MM.1S (cell line): Measurements from ENCODE around the gene TIE1.

ENCODE experiments used
- DNase-seq: peaks from one replicate; pipeline ENCODE4 v3.0.0-alpha.2; 2015
- H2AFZ ChIP-seq: fragments of 300-600 bp; sonication (generic); 2 replicates; pipeline ENCODE4 v1.6.0; 2016; ENCODE audit warnings: antibody characterized with exemption, low read length
- H3F3A ChIP-seq: fragments of 300-600 bp; sonication (generic); 2 replicates; pipeline ENCODE4 v1.6.1; 2016; ENCODE audit warnings: mild to moderate bottlenecking, antibody characterized with exemption, low read length, moderate library complexity, mixed read lengths; ENCODE audit not compliant: insufficient read depth
- H3K27ac ChIP-seq: fragments of 300-600 bp; sonication (generic); 2 replicates; pipeline ENCODE4 v1.5.1; 2016; ENCODE audit warnings: mild to moderate bottlenecking, low read length
- H3K27me3 ChIP-seq: fragments of 300-600 bp; sonication (generic); replicated peaks from 2 replicates; pipeline ENCODE4 v1.6.0; 2016; ENCODE audit warnings: low read length; ENCODE audit not compliant: insufficient read depth
- H3K36me3 ChIP-seq: fragments of 300-600 bp; sonication (generic); replicated peaks from 2 replicates; pipeline ENCODE4 v1.6.1; 2016; ENCODE audit warnings: mild to moderate bottlenecking, low read length, mixed read lengths; ENCODE audit not compliant: insufficient read depth
- H3K4me1 ChIP-seq: fragments of 300-600 bp; sonication (generic); 2 replicates; pipeline ENCODE4 v1.6.1; 2016; ENCODE audit warnings: low read length, mixed read lengths
- H3K4me2 ChIP-seq: fragments of 300-600 bp; sonication (generic); 2 replicates; pipeline ENCODE4 v1.6.0; 2016; ENCODE audit warnings: low read depth, low read length
- H3K4me3 ChIP-seq: fragments of 300-600 bp; sonication (generic); 2 replicates; pipeline ENCODE4 v1.5.1; 2016; ENCODE audit warnings: low read length, mixed read lengths
- H3K79me2 ChIP-seq: fragments of 300-600 bp; sonication (generic); 2 replicates; pipeline ENCODE4 v1.6.1; 2016; ENCODE audit warnings: mixed run types, low read length, mixed read lengths
- H3K9ac ChIP-seq: fragments of 300-600 bp; sonication (generic); 2 replicates; pipeline ENCODE4 v1.6.1; 2016; ENCODE audit warnings: low read length, mixed read lengths
- H3K9me2 ChIP-seq: fragments of 300-600 bp; sonication (generic); replicated peaks from 2 replicates; pipeline ENCODE4 v1.6.1; 2016; ENCODE audit warnings: mild to moderate bottlenecking, low read length, mixed read lengths; ENCODE audit not compliant: insufficient read depth
- H3K9me3 ChIP-seq: fragments of 300-600 bp; sonication (generic); replicated peaks from 2 replicates; pipeline ENCODE4 v1.6.1; 2016; ENCODE audit warnings: mild to moderate bottlenecking, low read length, mixed read lengths; ENCODE audit not compliant: insufficient read depth
- H4K20me1 ChIP-seq: fragments of 300-600 bp; sonication (generic); 2 replicates; pipeline ENCODE4 v1.6.1; 2016; ENCODE audit warnings: mild to moderate bottlenecking, low read length, moderate library complexity, mixed read lengths; ENCODE audit not compliant: insufficient read depth
- CTCF ChIP-seq: fragments of 300-600 bp; sonication (generic); IDR thresholded peaks from 2 replicates; pipeline ENCODE4 v1.5.1; 2016; ENCODE audit warnings: antibody characterized with exemption, low read length, mixed read lengths
- EZH2 ChIP-seq: fragments of 300-600 bp; sonication (generic); optimal IDR thresholded peaks from 2 replicates; pipeline ENCODE3; 2017; ENCODE audit warnings: low read depth, mild to moderate bottlenecking, antibody characterized with exemption, low read length, mixed read lengths
- EZH2phosphoT487 ChIP-seq: fragments of 300-600 bp; sonication (generic); IDR thresholded peaks from 2 replicates; pipeline ENCODE4 v1.6.1; 2018; ENCODE audit warnings: antibody characterized with exemption, low read length

Gene TIE1

DNA sequence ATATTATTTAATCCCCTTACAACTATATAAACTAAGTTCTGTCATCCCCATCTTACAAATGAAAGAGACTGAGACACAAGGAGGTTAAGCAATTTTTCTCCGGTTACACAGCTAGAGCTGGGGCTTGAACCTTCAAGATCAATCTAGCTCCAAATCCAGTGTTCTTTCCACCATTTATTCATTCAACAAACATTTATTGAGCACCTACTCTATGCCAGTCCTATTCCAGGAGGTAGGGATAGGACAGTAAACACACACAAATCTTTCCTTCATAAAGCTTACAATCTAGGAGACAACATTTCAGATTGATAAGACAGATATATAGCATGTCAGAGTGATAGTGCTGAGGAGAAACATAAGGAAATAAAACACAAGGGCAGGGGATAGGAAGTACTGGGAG is 33.9 kb upstream of the TIE1 start:
- H2AFZ ChIP-seq: no peak overlapping the region
- H3K79me2 ChIP-seq: no peaks in the 10 kb centered on the region
- no peaks in the 10 kb centered on the region for H4K20me1 ChIP-seq
- no peaks in the 10 kb centered on the region for H3K9me2 ChIP-seq
- no peak overlapping the region for H3K4me2 ChIP-seq
- no peaks in the 10 kb centered on the region for H3K27me3 ChIP-seq
- H3K4me3 ChIP-seq: no peak overlapping the region
- no peaks in the 10 kb centered on the region for H3F3A ChIP-seq
- no peak overlapping the region for H3K9ac ChIP-seq
- H3K27ac ChIP-seq: no peak overlapping the region
- DNase-seq: no peak
- H3K4me1 ChIP-seq: no peaks in the 10 kb centered on the region
- no peaks in the 10 kb centered on the region for H3K36me3 ChIP-seq
- no peaks in the 10 kb centered on the region for H3K9me3 ChIP-seq
- TF ChIP-seq CTCF (no peak), EZH2 (no peak), EZH2phosphoT487 (no peak)

DNA sequence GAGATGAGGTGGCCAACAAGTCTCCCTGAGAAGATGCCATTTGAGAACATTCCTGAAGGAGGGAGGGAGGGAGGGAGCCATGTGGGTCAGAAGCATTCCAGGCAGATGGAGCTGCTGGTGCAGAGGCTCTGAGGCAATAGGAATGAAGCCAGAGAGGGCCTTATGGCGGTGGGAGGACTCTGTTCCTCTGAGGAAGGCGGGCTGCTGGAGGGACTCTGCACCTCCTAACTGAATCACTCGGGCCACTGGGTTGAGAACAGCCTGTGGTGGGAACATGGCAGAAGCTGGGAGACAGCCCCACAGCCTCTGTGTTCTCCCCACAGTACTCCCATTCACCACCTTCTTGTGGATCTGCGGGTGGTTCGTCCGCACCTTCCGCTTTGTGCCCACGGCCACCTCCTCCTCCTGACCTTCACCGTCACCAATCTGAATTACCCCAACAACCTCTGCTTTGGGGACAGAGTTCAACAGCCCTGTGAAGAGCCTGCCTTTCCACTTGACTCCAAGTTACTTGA is 33.4 kb upstream of the TIE1 start:
- no peaks in the 10 kb centered on the region for H4K20me1 ChIP-seq
- TF ChIP-seq EZH2: no peak
- TF ChIP-seq EZH2phosphoT487: no peak
- TF ChIP-seq CTCF: no peak
- no peak overlapping the region for H2AFZ ChIP-seq
- H3K4me2 ChIP-seq: no peak overlapping the region
- no peaks in the 10 kb centered on the region for H3K79me2 ChIP-seq
- no peak overlapping the region for H3K27ac ChIP-seq
- H3F3A ChIP-seq: no peaks in the 10 kb centered on the region
- no peaks in the 10 kb centered on the region for H3K27me3 ChIP-seq
- no peaks in the 10 kb centered on the region for H3K36me3 ChIP-seq
- no peak overlapping the region for H3K9ac ChIP-seq
- H3K9me2 ChIP-seq: no peaks in the 10 kb centered on the region
- H3K9me3 ChIP-seq: no peaks in the 10 kb centered on the region
- no peak overlapping the region for H3K4me3 ChIP-seq
- no peak for DNase-seq
- H3K4me1 ChIP-seq: no peaks in the 10 kb centered on the region

DNA sequence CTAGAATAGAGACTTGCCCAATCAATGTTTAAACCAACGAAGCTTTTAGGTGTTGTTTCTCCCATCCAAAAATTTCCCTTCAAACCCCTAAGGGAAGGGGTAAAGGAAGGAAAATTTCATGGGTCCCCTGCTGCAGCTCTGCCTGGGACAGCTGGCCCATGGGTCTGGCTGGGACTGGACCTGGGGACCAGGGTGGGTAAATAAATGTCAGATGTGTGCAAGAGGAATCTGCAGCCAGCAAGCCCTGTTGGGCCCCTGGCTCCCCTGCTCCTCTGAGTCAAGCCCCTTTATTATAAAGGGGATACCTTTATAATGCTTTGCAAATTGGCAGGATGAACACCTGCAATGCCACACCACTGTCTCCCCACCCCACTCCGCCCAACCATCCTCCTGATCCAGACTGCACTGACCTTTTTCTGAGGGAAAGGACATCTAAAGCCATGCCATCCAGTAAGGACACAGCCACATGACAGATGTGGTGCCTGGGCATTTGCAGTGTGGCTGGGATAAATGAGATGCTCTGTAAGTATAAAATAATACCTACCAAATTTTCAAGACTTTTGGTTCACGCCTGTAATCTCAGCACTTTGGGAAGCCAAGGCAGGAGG is 32.9 kb upstream of the TIE1 start:
- H3K4me1 ChIP-seq: no peaks in the 10 kb centered on the region
- no peak overlapping the region for H3K4me2 ChIP-seq
- H3F3A ChIP-seq: no peaks in the 10 kb centered on the region
- no peak overlapping the region for H3K27ac ChIP-seq
- no peaks in the 10 kb centered on the region for H3K27me3 ChIP-seq
- no peaks in the 10 kb centered on the region for H3K79me2 ChIP-seq
- no peak for TF ChIP-seq CTCF
- TF ChIP-seq EZH2: no peak
- TF ChIP-seq EZH2phosphoT487: no peak
- no peak for DNase-seq
- H3K9ac ChIP-seq: no peak overlapping the region
- H3K4me3 ChIP-seq: no peak overlapping the region
- no peaks in the 10 kb centered on the region for H3K9me3 ChIP-seq
- no peaks in the 10 kb centered on the region for H3K36me3 ChIP-seq
- no peaks in the 10 kb centered on the region for H3K9me2 ChIP-seq
- H2AFZ ChIP-seq: no peak overlapping the region
- H4K20me1 ChIP-seq: no peaks in the 10 kb centered on the region
